Measurements from ENCODE around the gene HACL1. TPM values are rescaled to one million over a fixed set of nuclear protein-coding genes. Genes with fewer than 3 reads are reported as not detected.

HACL1 gene
- total and polyA plus RNA-seq, 10 of the 15 experiments (the other 5 are each of a cell fraction or from before 2014, with no cell fraction given): 19.4 to 48.7 (median 30.1) TPM

DNA sequence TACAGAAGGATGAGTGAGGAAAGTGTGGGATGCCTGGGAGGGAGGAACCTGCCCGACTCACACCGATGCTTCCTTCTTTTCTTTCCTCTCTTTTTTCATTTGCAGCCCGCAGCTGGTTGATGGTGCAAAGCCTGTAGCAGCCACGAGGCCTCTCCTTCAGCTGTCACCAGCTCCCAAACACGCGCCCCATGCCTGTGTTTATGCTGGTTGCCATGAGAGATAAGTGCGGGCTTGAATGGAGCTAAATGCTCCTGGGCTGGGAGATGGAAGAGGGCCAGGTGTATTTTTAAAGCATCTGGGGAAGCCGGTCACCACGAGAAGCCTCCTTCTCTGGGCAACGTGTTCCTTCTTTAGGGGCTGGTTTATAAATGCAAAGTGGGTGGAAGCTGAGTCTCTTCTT, 89.2 kb downstream of the HACL1 start (continued):
- TF ChIP-seq, protein P1, sequence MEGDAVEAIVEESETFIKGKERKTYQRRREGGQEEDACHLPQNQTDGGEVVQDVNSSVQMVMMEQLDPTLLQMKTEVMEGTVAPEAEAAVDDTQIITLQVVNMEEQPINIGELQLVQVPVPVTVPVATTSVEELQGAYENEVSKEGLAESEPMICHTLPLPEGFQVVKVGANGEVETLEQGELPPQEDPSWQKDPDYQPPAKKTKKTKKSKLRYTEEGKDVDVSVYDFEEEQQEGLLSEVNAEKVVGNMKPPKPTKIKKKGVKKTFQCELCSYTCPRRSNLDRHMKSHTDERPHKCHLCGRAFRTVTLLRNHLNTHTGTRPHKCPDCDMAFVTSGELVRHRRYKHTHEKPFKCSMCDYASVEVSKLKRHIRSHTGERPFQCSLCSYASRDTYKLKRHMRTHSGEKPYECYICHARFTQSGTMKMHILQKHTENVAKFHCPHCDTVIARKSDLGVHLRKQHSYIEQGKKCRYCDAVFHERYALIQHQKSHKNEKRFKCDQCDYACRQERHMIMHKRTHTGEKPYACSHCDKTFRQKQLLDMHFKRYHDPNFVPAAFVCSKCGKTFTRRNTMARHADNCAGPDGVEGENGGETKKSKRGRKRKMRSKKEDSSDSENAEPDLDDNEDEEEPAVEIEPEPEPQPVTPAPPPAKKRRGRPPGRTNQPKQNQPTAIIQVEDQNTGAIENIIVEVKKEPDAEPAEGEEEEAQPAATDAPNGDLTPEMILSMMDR (IDR thresholded peaks at IDR 0.05 in 2 of 3, conservative IDR thresholded peaks at IDR 0.05 in 1 of 3; ENCODE audit: control insufficient read depth in 2 of 3, extremely low read depth in 1 of 3, insufficient read depth in 1 of 3, low read depth in 3 of 3, low read length in 3 of 3): no peak
- TF ChIP-seq SIX5 (IDR thresholded peaks at IDR 0.05; ENCODE audit: low read depth, low read length, severe bottlenecking) (no peak), RAD51 (IDR thresholded peaks at IDR 0.05) (no peak), SP1 (IDR thresholded peaks at IDR 0.05; ENCODE audit: low read depth, low read length) (no peak), MTA2 (IDR thresholded peaks at IDR 0.05; ENCODE audit: low read depth) (no peak)
- TF ChIP-seq, protein P2, sequence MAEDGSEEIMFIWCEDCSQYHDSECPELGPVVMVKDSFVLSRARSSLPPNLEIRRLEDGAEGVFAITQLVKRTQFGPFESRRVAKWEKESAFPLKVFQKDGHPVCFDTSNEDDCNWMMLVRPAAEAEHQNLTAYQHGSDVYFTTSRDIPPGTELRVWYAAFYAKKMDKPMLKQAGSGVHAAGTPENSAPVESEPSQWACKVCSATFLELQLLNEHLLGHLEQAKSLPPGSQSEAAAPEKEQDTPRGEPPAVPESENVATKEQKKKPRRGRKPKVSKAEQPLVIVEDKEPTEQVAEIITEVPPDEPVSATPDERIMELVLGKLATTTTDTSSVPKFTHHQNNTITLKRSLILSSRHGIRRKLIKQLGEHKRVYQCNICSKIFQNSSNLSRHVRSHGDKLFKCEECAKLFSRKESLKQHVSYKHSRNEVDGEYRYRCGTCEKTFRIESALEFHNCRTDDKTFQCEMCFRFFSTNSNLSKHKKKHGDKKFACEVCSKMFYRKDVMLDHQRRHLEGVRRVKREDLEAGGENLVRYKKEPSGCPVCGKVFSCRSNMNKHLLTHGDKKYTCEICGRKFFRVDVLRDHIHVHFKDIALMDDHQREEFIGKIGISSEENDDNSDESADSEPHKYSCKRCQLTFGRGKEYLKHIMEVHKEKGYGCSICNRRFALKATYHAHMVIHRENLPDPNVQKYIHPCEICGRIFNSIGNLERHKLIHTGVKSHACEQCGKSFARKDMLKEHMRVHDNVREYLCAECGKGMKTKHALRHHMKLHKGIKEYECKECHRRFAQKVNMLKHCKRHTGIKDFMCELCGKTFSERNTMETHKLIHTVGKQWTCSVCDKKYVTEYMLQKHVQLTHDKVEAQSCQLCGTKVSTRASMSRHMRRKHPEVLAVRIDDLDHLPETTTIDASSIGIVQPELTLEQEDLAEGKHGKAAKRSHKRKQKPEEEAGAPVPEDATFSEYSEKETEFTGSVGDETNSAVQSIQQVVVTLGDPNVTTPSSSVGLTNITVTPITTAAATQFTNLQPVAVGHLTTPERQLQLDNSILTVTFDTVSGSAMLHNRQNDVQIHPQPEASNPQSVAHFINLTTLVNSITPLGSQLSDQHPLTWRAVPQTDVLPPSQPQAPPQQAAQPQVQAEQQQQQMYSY (CRISPR knock-in tag; IDR thresholded peaks at IDR 0.05): no peak

DNA sequence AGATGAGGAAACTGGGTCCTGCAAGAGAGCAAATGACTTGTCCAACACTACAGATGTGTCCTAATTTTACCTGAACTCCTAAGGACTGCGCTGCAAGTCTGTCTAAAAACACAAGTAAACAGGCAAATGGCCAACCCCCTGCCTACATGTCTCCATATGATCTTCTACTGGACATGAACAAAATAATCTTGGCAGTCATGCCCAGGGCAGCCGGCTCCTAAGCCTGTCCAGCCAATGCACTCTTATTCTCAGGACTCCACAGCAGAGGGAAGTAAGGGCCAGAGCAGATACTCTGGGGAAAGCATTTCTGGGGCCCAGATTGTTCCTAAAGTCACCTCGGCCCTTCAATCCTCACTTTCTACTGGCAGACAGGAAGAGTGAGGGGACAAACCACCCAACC, 90.2 kb downstream of the HACL1 start:
- DNase-seq (ENCODE audit: low read depth, low spot score) (no peak), ATAC-seq (no peak), FAIRE-seq (no peak)
- in situ Hi-C loops (cut with MboI) (no loop called here), intact Hi-C loops (cut with micrococcal nuclease; ENCODE audit: unreplicated experiment) (no loop called here)
- BruUV-seq (replicated peaks): no TSS peak
- H3K27me3 ChIP-seq (replicated peaks in 1 of 2; ENCODE audit: control insufficient read depth in 2 of 2, insufficient read depth in 2 of 2, low read length in 1 of 2): no peaks in the 10 kb centered on the region
- H3K79me2 ChIP-seq (ENCODE audit: control insufficient read depth, insufficient read depth, low read length): no peaks in the 10 kb centered on the region
- H3K9ac ChIP-seq (ENCODE audit: control insufficient read depth, insufficient read depth, low read length): no peak overlapping the region
- no peaks in the 10 kb centered on the region for H3K4me1 ChIP-seq (ENCODE audit: control insufficient read depth, insufficient read depth, low read length)
- SMC1A ChIA-PET (ENCODE audit: uncharacterized antibody, unreplicated experiment): no interaction called here
- H2AFZ ChIP-seq (ENCODE audit: control insufficient read depth, low read depth, low read length): no peak overlapping the region
- no peaks in the 10 kb centered on the region for H4K20me1 ChIP-seq (ENCODE audit: control insufficient read depth, insufficient read depth)
- H3K4me3 ChIP-seq: no peak overlapping the region
- WGBS (ENCODE audit: insufficient coverage, insufficient replicate concordance, low lambda C conversion rate, missing lambda C conversion rate): 76% methylated on average over 3 of the region's 3 CpGs
- RAD21 ChIA-PET (ENCODE audit: unreplicated experiment): no interaction called here
- POLR2A ChIA-PET: no interaction called here
- CTCF ChIA-PET: no interaction called here
- H3K9me3 ChIP-seq (replicated peaks; ENCODE audit: control insufficient read depth, insufficient read depth, low read length): no peaks in the 10 kb centered on the region
- no peak overlapping the region for H3K4me2 ChIP-seq (ENCODE audit: control insufficient read depth, insufficient read depth)
- H3K27ac ChIP-seq (ENCODE audit: control insufficient read depth, insufficient read depth): no peak overlapping the region
- no peaks in the 10 kb centered on the region for H3K36me3 ChIP-seq (ENCODE audit: control insufficient read depth in 2 of 2, insufficient read depth in 2 of 2, low read length in 1 of 2)
- TF ChIP-seq SMC3 (IDR thresholded peaks at IDR 0.05; ENCODE audit: borderline replicate concordance, low read length) (no peak), YY1 (IDR thresholded peaks at IDR 0.05; ENCODE audit: low read depth, low read length) (no peak), RBBP5 (conservative IDR thresholded peaks at IDR 0.05) (no peak), IRF4 (IDR thresholded peaks at IDR 0.05; ENCODE audit: low read depth, low read length) (no peak), TCF12 (IDR thresholded peaks at IDR 0.05; ENCODE audit: low read depth, low read length) (no peak)
- TF ChIP-seq, protein P3, sequence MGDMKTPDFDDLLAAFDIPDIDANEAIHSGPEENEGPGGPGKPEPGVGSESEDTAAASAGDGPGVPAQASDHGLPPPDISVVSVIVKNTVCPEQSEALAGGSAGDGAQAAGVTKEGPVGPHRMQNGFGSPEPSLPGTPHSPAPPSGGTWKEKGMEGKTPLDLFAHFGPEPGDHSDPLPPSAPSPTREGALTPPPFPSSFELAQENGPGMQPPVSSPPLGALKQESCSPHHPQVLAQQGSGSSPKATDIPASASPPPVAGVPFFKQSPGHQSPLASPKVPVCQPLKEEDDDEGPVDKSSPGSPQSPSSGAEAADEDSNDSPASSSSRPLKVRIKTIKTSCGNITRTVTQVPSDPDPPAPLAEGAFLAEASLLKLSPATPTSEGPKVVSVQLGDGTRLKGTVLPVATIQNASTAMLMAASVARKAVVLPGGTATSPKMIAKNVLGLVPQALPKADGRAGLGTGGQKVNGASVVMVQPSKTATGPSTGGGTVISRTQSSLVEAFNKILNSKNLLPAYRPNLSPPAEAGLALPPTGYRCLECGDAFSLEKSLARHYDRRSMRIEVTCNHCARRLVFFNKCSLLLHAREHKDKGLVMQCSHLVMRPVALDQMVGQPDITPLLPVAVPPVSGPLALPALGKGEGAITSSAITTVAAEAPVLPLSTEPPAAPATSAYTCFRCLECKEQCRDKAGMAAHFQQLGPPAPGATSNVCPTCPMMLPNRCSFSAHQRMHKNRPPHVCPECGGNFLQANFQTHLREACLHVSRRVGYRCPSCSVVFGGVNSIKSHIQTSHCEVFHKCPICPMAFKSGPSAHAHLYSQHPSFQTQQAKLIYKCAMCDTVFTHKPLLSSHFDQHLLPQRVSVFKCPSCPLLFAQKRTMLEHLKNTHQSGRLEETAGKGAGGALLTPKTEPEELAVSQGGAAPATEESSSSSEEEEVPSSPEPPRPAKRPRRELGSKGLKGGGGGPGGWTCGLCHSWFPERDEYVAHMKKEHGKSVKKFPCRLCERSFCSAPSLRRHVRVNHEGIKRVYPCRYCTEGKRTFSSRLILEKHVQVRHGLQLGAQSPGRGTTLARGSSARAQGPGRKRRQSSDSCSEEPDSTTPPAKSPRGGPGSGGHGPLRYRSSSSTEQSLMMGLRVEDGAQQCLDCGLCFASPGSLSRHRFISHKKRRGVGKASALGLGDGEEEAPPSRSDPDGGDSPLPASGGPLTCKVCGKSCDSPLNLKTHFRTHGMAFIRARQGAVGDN (IDR thresholded peaks at IDR 0.05): no peak
- TF ChIP-seq, protein P4, sequence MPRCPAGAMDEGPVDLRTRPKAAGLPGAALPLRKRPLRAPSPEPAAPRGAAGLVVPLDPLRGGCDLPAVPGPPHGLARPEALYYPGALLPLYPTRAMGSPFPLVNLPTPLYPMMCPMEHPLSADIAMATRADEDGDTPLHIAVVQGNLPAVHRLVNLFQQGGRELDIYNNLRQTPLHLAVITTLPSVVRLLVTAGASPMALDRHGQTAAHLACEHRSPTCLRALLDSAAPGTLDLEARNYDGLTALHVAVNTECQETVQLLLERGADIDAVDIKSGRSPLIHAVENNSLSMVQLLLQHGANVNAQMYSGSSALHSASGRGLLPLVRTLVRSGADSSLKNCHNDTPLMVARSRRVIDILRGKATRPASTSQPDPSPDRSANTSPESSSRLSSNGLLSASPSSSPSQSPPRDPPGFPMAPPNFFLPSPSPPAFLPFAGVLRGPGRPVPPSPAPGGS (IDR thresholded peaks at IDR 0.05; ENCODE audit: borderline replicate concordance, insufficient read depth, low read depth, low read length, poor library complexity, severe bottlenecking): no peak

Measured in GM12878 (cell line).